Rectal smooth muscle tissue (tissue), 1 donor: Measurements from ENCODE around the gene DCAF8.
"Not testable (repeated sequence)": the region's sequence is repeated elsewhere in the genome, so short reads cannot be mapped to it uniquely, and the experiment has no call there.

ENCODE experiments used
- H3K27ac ChIP-seq: one replicate; pipeline ENCODE4 v1.7.0; 2013; ENCODE audit warnings: low read depth, low read length, inconsistent platforms
- H3K27me3 ChIP-seq: one replicate; pipeline ENCODE4 v1.7.0; 2013; ENCODE audit warnings: low read length; ENCODE audit not compliant: control insufficient read depth, insufficient read depth
- H3K36me3 ChIP-seq: one replicate; pipeline ENCODE4 v1.7.0; 2013; ENCODE audit warnings: low read length; ENCODE audit not compliant: control insufficient read depth, insufficient read depth
- H3K4me1 ChIP-seq: one replicate; pipeline ENCODE4 v1.7.0; 2013; ENCODE audit warnings: low read length; ENCODE audit not compliant: control insufficient read depth, insufficient read depth
- H3K4me3 ChIP-seq: one replicate; pipeline ENCODE4 v1.7.0; 2013; ENCODE audit warnings: low read length
- H3K9ac ChIP-seq: one replicate; pipeline ENCODE4 v1.7.0; 2013; ENCODE audit warnings: low read length

DCAF8 gene

DNA sequence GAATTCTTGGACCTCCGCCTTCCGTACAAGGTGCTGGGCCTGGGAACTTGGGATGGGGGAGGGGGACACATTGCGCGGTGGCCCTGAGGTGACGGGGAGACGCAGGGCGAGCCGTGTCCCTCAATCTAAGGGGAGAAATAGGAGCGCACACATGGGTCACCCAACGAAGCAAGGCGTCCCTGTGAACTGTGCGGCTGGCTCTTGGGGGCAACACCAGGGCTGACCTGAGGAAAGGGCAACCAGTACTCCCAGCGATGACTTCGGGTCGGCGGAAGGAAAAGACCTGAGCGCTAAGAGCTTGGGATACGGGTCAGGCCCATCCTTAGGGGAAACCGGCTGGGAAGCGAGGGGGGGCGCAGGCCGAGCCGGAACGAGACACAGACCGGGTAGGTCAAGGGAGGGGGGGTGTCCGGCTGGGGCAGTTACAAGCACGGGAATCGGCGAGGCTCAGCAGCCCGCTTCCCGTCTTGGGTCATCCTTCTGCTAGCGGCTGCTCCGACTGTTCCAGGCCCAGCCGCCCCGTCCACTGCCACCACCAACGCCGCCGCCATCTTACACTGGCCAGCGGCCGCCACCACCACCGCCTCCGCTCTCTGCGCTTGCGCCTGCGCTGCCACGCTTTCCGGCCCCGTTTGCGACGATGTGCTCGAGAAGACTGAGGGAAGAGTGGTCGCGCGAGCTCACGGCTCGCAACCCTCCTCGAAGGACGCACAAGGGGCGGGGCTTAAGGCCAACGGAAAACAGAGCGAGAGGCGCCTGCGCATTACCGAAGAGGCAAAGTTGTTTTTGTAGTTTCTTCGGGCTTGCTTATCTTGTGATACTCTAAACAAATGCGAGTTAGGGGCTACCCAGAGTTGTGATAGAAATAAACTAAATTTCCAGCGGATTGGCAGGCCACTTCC lies at the start of gene DCAF8:
Gene DCAF8, minus strand, starts transcription at position 657 of the 902 bp plus-strand sequence. CDS start 18,541 bp downstream, outside the sequence.
- Histone ChIP-seq H3K4me3 (peak within 1 kb of the TSS; percentile 100), H3K9ac (peak within 1 kb of the TSS; percentile 99), H3K27ac (peak within 1 kb of the TSS; percentile 99), H3K4me1 (peaks cover 16% of the 10 kb centered on the region), H3K27me3 (no peaks in the 10 kb centered on the region), H3K36me3 (no peaks in the 10 kb centered on the region)

DNA sequence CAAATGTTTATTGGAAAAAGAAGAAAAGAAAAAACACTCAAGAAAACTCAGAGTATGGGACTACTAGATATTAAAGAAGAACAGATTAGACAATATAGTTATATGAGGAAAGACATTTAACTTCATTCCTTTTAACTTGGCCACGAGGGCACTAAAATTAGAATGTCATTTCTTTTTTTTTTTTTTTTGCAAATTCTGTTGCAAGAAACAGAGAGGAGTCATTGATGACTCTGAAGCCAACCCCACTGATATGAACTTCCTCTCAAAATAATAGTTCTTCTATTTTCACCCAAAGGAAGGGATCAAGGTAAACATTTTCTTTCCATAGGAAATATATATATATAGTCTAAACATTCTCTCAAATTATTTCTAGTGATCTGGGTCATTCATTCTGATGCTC lies 47.2 kb upstream of the DCAF8 start:
- H3K36me3 ChIP-seq: peaks cover 59% of the 10 kb centered on the region
- H3K27me3 ChIP-seq: no peaks in the 10 kb centered on the region
- no peaks in the 10 kb centered on the region for H3K4me1 ChIP-seq
- no peak overlapping the region for H3K27ac ChIP-seq
- H3K4me3 ChIP-seq: no peak overlapping the region
- no peak overlapping the region for H3K9ac ChIP-seq

GRCh38 chr1:160309185-160309557 lies 46.8 kb upstream of the DCAF8 start:
- no peak overlapping the region for H3K4me3 ChIP-seq
- H3K27me3 ChIP-seq: no peaks in the 10 kb centered on the region
- no peak overlapping the region for H3K9ac ChIP-seq
- H3K4me1 ChIP-seq: no peaks in the 10 kb centered on the region
- H3K27ac ChIP-seq: no peak overlapping the region
- H3K36me3 ChIP-seq: peaks cover 59% of the 10 kb centered on the region

- Histone ChIP-seq H3K27me3 (no peaks in the 10 kb centered on the region), H3K27ac (no peak overlapping the region), H3K9ac (no peak overlapping the region), H3K4me3 (no peak overlapping the region), H3K36me3 (peaks cover 59% of the 10 kb centered on the region), H3K4me1 (no peaks in the 10 kb centered on the region)
Measured at GRCh38 chr1:160308451-160309184, 46.3 kb upstream of the DCAF8 start.

DNA sequence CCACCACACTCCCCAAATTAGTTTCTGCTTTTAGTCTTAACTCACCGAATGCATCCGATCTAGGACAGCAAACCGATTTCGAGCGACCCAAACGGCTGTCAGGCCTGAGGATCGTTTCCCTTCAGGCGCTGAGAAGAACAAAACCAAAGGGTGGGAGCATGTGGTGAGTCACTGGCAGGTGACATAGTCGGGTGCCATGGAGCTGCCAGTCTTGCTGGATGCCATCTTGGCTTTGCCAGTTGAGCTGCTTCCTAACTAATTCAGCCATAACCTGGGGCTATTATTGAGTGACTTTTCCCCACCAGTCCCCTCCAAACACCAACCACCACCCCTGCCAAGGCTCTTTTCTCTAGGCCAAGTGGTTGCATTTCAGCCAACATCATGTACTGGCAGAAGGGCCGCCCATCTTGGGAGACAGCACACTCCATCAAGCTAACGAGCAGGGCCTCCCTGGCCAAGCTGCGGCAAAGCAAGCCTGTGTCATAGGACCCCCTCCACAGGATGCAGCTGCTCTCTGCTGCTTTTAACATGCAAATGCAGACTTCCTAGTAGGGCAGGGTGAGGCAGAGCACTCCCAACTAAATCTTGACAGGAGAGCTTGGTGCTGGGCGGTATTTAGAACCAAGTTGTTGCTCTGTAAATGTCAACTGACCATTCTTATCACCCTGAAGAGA lies 44.9 kb upstream of the DCAF8 start:
- H3K27ac ChIP-seq: no peak overlapping the region
- no peaks in the 10 kb centered on the region for H3K4me1 ChIP-seq
- no peaks in the 10 kb centered on the region for H3K27me3 ChIP-seq
- H3K36me3 ChIP-seq: peaks cover 51% of the 10 kb centered on the region
- H3K4me3 ChIP-seq: no peak overlapping the region
- no peak overlapping the region for H3K9ac ChIP-seq

DNA sequence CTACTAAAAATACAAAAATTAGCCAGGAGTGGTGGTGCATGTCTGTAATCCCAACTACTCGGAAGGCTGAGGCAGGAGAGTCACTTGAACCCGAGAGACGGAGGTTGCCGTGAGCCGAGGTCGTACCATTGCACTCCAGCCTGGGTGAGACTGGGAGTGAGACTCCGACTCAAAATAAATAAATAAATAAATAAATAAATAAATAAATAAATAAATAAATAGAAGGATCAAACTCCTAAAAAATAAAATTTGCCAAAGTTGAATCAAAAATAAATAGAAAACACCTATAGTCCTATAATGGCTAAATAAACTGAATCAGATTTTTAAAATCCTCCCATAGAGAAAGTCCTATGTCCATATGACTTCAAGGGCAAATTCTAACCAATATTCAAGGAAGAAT lies 37.8 kb upstream of the DCAF8 start:
- Histone ChIP-seq H3K4me3 (no peak overlapping the region), H3K27ac (no peak overlapping the region), H3K4me1 (no peaks in the 10 kb centered on the region), H3K36me3 (peaks cover 36% of the 10 kb centered on the region), H3K27me3 (no peaks in the 10 kb centered on the region), H3K9ac (no peak overlapping the region)

GRCh38 chr1:160296036-160296435 lies 33.7 kb upstream of the DCAF8 start:
- H3K27me3 ChIP-seq: no peaks in the 10 kb centered on the region
- peaks cover 73% of the 10 kb centered on the region for H3K36me3 ChIP-seq

GRCh38 chr1:160293020-160293968 lies 30.9 kb upstream of the DCAF8 start:
- H3K9ac ChIP-seq: no peak overlapping the region
- H3K36me3 ChIP-seq: peaks cover 77% of the 10 kb centered on the region
- no peak overlapping the region for H3K27ac ChIP-seq
- H3K4me3 ChIP-seq: no peak overlapping the region
- H3K27me3 ChIP-seq: no peaks in the 10 kb centered on the region
- H3K4me1 ChIP-seq: no peaks in the 10 kb centered on the region

More at GRCh38 chr1:160296036-160296435, 33.7 kb upstream of the DCAF8 start:
- Histone ChIP-seq H3K4me1 (no peaks in the 10 kb centered on the region), H3K27ac (no peak overlapping the region), H3K9ac (no peak overlapping the region), H3K4me3 (no peak overlapping the region)

- H3K27ac ChIP-seq: no peak overlapping the region
- no peaks in the 10 kb centered on the region for H3K4me1 ChIP-seq
- no peaks in the 10 kb centered on the region for H3K27me3 ChIP-seq
- peaks cover 65% of the 10 kb centered on the region for H3K36me3 ChIP-seq
- no peak overlapping the region for H3K4me3 ChIP-seq
- H3K9ac ChIP-seq: no peak overlapping the region
Measured at GRCh38 chr1:160291248-160292220, 29.2 kb upstream of the DCAF8 start.

DNA sequence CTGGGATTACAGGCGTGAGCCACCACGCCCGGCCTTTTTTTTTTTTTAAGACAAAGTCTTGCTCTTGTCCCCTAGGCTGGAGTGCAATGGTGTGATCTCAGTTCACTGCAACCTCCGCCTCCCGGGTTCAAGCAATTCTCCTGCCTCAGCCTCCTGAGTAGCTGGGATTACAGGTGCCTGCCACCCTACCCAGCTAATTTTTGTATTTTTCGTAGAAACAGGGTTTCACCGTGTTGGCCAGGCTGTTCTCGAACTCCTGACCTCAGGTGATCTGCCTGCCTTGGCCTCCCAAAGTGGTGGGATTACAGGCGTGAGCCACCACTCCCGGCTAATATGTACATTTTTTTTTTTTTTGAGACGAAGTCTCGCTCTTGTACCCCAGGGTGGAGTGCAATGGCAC lies 25.4 kb upstream of the DCAF8 start:
- H3K4me3 ChIP-seq: not testable (repeated sequence)

GRCh38 chr1:160285506-160285905 lies 23.2 kb upstream of the DCAF8 start:
- no peaks in the 10 kb centered on the region for H3K27me3 ChIP-seq
- H3K9ac ChIP-seq: no peak overlapping the region
- H3K27ac ChIP-seq: peak overlapping the region; percentile 34
- peaks cover 7% of the 10 kb centered on the region for H3K4me1 ChIP-seq
- H3K4me3 ChIP-seq: peak overlapping the region; percentile 86
- H3K36me3 ChIP-seq: peaks cover 20% of the 10 kb centered on the region

More for the DNA sequence above, 25.4 kb upstream of the DCAF8 start:
- H3K27me3 ChIP-seq, H3K4me1 ChIP-seq, H3K9ac ChIP-seq, H3K27ac ChIP-seq: not testable (repeated sequence)
- H3K36me3 ChIP-seq: peaks cover 30% of the 10 kb centered on the region
